Heart right ventricle (tissue), 16 donors: ENCODE results near the gene RFXAP. TPM values are rescaled to one million over a fixed set of nuclear protein-coding genes. Genes with fewer than 3 reads are reported as not detected.
A peak's percentile ranks its signal among the peaks of the same experiment; 100 is the strongest.

Experiments used
- ATAC-seq, 8 donors: fragments of 200-7000 bp; cut with Tn5 transposase; one replicate each; pipeline ENCODE4 v1.9.1; 2020; ENCODE audit warnings: mild to moderate bottlenecking in 8 of 8, moderate library complexity in 8 of 8, moderate number of reproducible peaks in 1 of 8
- DNase-seq, 2 donors: peaks; one replicate each; pipeline ENCODE4 v3.0.0-alpha.2; 2020
- H3K27ac ChIP-seq, 10 donors: fragments of 200-600 bp; sonication (generic) in 2 of 10; one replicate each; pipeline versions ENCODE4 v1.5.0 to v1.8.0; 2020 to 2022; ENCODE audit warnings: mild to moderate bottlenecking in 3 of 10
- H3K27me3 ChIP-seq, 7 donors: fragments of 200-600 bp; one replicate each; pipeline ENCODE4 v1.8.0; 2021 to 2022; ENCODE audit warnings: mild to moderate bottlenecking in 2 of 7
- H3K36me3 ChIP-seq, 9 donors: fragments of 200-600 bp; sonication (generic) in 1 of 9; one replicate each; pipeline versions ENCODE4 v1.5.0 to v1.8.0; 2020 to 2022; ENCODE audit warnings: mild to moderate bottlenecking in 2 of 9
- H3K4me1 ChIP-seq, 9 donors: fragments of 200-600 bp; sonication (generic) in 1 of 9; one replicate each; pipeline versions ENCODE4 v1.5.0 to v1.8.0; 2020 to 2022; ENCODE audit warnings: mild to moderate bottlenecking in 4 of 9
- H3K4me3 ChIP-seq, 10 donors: fragments of 200-600 bp; sonication (generic) in 2 of 10; one replicate each; pipeline versions ENCODE4 v1.5.0 to v1.8.0; 2020 to 2022; ENCODE audit warnings: mild to moderate bottlenecking in 7 of 10, moderate library complexity in 2 of 10
- H3K9me3 ChIP-seq, 11 donors: fragments of 200-600 bp in 10 of 11; sonication (generic) in 2 of 11; one replicate each; pipeline versions ENCODE4 v1.5.0 to v1.8.0; 2013 to 2022; ENCODE audit warnings: mild to moderate bottlenecking in 2 of 11, control low read depth in 1 of 11, moderate library complexity in 1 of 11
- WGBS, 2 donors: extraction: QIAGEN DNeasy Blood & Tissue Kit; methylation state at CpG; one replicate each; pipeline ENCODE4 v1.1.7; 2013; ENCODE audit warnings: inconsistent platforms in 1 of 2; 5-methylcytosine and 5-hydroxymethylcytosine counted together
- intact Hi-C, 10 donors: fragments of 100-400 bp; cut with DNase I; formaldehyde crosslinking; loops; one replicate each; pipeline versions ENCODE4 v1.11.1 to v1.14.2; 2022
- long read RNA-seq, 3 donors: library from polyadenylated mRNA; unstranded; transcript quantifications; one replicate each; pipeline ENCODE4 v2.0.0, GENCODE V29; 2020 to 2021
- polyA plus RNA-seq, 2 donors: library from polyadenylated mRNA; stranded (reverse); fragments of 200-250 nt; gene quantifications; one replicate each; pipeline ENCODE4 v1.2.3, GENCODE V29; 2013
- total RNA-seq, 10 donors: library from RNA; stranded (reverse); fragmentation: NEBNext Ultra II Directional in 3 of 10; extraction: Animal tissue kit (Norgen Biotek cat#: 25700) in 3 of 10; gene quantifications; one replicate each; pipeline versions ENCODE4 v1.2.1 to v1.2.4, GENCODE V29; 2021 to 2023
- TF ChIP-seq, protein P1 (sequence below), 9 donors: fragments of 200-600 bp; sonication (generic) in 2 of 9; IDR thresholded peaks; one replicate each; pipeline versions ENCODE4 v1.5.0 to v1.8.0; 2021 to 2022; ENCODE audit warnings: antibody characterized with exemption in 9 of 9, mild to moderate bottlenecking in 5 of 9, moderate library complexity in 1 of 9
- donor health status: Arrhythmogenic right ventricular cardiomyopathy.
- donor health status: ischemic (EF 13 %, LVEDD 7.1; RV severe dilation, severe dysfunction).
- donor health status: healthy with polysubstance abuse.
- donor health status: DM: no; HTN: yes; CAD: no.
- donor health status: DM: no; HTN: no; CAD: no.
- donor health status: ischemic (EF 25% LVEDD 6.9; RV normal size, moderate dysfunction).
- donor health status: ischemic (EF 25% LVEDD 5.7; RV mildly dilated, moderate dysfunction).
- donor health status: healthy.
- donor health status: DM: yes; HTN: yes; CAD: no.
- donor health status: Ischemic cardiomyopathy.
- donor health status: ischemic (EF 35%, LVEDD 5.7; RV mildly dilated, moderate dysfunction).
- donor health status: nonischemic (EF 11% LVEDD 7.7; RV severe dilation, severe dysfunction).
- donor health status: DM: yes; HTN: yes; CAD: no.
- donor health status: PGD.
- donor health status: ischemic (EF 29% LVEDD 5.4; RV normal size, mild dysfunction).
- donor health status: nonischemic (EF 23%, LVEDD 6.1; RV moderate dilation, normal function).

Gene RFXAP, protein sequence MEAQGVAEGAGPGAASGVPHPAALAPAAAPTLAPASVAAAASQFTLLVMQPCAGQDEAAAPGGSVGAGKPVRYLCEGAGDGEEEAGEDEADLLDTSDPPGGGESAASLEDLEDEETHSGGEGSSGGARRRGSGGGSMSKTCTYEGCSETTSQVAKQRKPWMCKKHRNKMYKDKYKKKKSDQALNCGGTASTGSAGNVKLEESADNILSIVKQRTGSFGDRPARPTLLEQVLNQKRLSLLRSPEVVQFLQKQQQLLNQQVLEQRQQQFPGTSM
- 1 to 10 TPM; 2.6 to 6.9 (median 3.9) TPM for total RNA-seq
- 1 to 10 TPM; 2.0 to 3.4 TPM for polyA plus RNA-seq
- long read RNA-seq, donor 1, transcript RFXAP-201 (3 exons, 2,304 nt): major isoform, 7 of 8 reads
- long read RNA-seq, donor 1, partial matches to known transcripts: 0 of 8 reads
- long read RNA-seq, donor 1, other reads (novel, unspliced or antisense): 1 of 8 reads
- long read RNA-seq, donor 2, partial matches to known transcripts: 0 of 3 reads
- long read RNA-seq, donor 2, other reads (novel, unspliced or antisense): 0 of 3 reads
- long read RNA-seq, donor 3: 0 reads

DNA sequence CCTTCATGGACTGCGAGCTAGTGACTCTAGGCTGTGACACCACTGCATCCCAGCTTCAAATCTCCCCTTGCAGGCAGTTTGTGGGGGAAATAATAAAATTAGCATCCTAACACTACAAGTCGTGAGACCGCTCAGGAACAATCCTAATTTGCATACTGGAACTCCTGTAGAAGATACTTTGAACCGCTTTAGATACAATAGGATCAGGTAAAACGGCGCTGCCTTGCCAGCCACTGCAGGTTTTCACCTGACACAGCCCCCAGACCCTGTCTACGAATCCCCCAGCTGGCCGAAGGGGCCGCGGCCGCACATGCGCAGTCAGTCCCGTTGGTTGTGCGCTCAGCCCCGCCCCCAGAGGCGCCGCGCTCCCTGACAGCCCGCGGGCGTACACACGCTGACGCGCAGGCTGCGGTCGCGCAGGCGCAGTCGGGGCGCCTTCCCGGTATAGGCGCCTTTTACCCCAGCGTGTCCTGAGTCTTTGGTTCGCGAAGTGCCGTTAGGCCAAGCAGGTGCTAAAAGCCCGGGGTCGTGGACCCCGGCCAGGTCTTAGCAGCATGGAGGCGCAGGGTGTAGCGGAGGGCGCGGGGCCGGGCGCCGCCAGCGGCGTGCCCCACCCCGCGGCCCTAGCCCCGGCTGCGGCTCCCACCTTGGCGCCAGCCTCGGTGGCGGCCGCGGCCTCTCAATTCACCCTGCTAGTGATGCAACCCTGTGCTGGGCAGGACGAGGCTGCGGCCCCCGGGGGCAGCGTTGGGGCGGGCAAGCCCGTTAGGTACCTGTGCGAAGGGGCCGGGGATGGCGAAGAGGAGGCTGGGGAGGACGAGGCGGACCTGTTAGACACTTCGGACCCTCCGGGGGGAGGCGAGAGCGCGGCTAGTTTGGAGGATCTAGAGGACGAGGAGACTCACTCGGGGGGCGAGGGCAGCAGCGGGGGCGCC lies at the start of gene RFXAP:
Gene RFXAP (plus strand): TSS at position 419 of the 935 bp plus-strand sequence. CDS start 136 bp downstream, at position 555.
- DNase-seq (peak; percentile 88 to 94), ATAC-seq (peak; percentile 98 to 99 (median 99))
- peak within 1 kb of the TSS in 9 of 10 donors; percentile 45 to 89 (median 78) for H3K27ac ChIP-seq
- 1% methylated on average over 78 of the region's 78 CpGs for WGBS, 2 donors
- peaks cover 0 to 5% (median 0%) of the 10 kb centered on the region in 9 donors for H3K36me3 ChIP-seq
- peak within 1 kb of the TSS; percentile 68 to 97 (median 78) for H3K4me3 ChIP-seq
- intact Hi-C loops: no loop called here
- no peaks in the 10 kb centered on the region for H3K9me3 ChIP-seq
- TF ChIP-seq, protein P1, sequence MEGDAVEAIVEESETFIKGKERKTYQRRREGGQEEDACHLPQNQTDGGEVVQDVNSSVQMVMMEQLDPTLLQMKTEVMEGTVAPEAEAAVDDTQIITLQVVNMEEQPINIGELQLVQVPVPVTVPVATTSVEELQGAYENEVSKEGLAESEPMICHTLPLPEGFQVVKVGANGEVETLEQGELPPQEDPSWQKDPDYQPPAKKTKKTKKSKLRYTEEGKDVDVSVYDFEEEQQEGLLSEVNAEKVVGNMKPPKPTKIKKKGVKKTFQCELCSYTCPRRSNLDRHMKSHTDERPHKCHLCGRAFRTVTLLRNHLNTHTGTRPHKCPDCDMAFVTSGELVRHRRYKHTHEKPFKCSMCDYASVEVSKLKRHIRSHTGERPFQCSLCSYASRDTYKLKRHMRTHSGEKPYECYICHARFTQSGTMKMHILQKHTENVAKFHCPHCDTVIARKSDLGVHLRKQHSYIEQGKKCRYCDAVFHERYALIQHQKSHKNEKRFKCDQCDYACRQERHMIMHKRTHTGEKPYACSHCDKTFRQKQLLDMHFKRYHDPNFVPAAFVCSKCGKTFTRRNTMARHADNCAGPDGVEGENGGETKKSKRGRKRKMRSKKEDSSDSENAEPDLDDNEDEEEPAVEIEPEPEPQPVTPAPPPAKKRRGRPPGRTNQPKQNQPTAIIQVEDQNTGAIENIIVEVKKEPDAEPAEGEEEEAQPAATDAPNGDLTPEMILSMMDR (IDR thresholded peaks at IDR 0.05): peak in 7 of 9 donors; percentile 12 to 46 (median 31)
- peaks cover 0 to 45% (median 27%) of the 10 kb centered on the region in 9 donors for H3K4me1 ChIP-seq
- H3K27me3 ChIP-seq: no peaks in the 10 kb centered on the region

GRCh38 chr13:36769545-36769944 lies 49.5 kb upstream of the RFXAP start:
- Histone ChIP-seq H3K27ac (no peak overlapping the region), H3K36me3 (no peaks in the 10 kb centered on the region), H3K9me3 (peaks cover 0 to 14% (median 4%) of the 10 kb centered on the region in 11 donors), H3K4me1 (no peaks in the 10 kb centered on the region), H3K4me3 (no peak overlapping the region), H3K27me3 (peaks cover 0 to 6% (median 0%) of the 10 kb centered on the region in 7 donors)
- ATAC-seq: no peak
- no peak for DNase-seq
- 80 to 84% methylated on average over 4 of the region's 4 CpGs for WGBS, 2 donors
- intact Hi-C loops: no loop called here
- TF ChIP-seq, protein P1 (IDR thresholded peaks at IDR 0.05): no peak

DNA sequence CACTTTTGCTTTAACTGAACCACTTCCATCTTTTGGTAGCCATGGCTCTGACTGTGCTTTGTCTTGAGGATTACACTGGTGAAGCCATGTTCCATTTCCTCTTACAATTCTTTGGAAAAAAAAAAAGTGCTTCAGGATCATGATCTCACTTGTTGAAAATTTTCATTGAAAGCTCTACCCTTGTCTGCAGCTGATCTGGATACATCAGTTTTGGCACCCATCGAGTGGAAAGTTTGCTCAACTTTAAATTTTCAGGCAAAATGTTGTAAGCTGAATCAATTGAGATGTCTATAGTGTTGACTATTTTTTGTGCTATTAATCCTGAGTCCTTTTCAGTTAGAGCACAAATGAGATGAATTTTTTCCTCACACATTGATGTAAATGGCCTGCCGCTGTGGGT lies 48.3 kb upstream of the RFXAP start:
- WGBS, 2 donors: 76 to 85% methylated on average over 2 of the region's 2 CpGs
- ATAC-seq (no peak), DNase-seq (no peak)
- Histone ChIP-seq H3K27me3 (peaks cover 0 to 6% (median 0%) of the 10 kb centered on the region in 7 donors), H3K27ac (no peak overlapping the region), H3K4me1 (no peaks in the 10 kb centered on the region), H3K4me3 (no peak overlapping the region), H3K9me3 (peaks cover 0 to 13% (median 4%) of the 10 kb centered on the region in 11 donors), H3K36me3 (no peaks in the 10 kb centered on the region)
- TF ChIP-seq, protein P1 (IDR thresholded peaks at IDR 0.05): no peak
- intact Hi-C loops: no loop called here

DNA sequence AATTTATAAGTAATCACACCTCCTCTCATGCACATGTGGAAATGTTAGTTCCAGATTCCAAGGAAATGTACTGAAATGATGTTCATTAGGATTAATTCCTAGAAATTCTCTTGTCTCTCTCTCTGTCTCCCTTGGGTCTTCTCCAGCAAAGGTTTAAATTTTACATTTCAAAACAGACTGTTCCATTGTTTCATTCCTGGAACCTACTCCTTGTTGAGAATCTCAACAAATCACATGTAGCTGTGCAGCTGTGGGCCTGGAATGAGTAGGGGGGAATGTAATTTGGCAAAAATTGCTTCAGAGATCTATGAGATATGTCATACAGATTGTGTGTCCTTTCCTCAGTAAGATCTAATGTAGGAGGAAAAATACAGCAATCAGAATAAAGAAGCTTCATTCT lies 46.2 kb upstream of the RFXAP start:
- Histone ChIP-seq H3K4me3 (no peak overlapping the region), H3K27ac (no peak overlapping the region), H3K4me1 (no peaks in the 10 kb centered on the region), H3K27me3 (peaks cover 0 to 6% (median 0%) of the 10 kb centered on the region in 7 donors), H3K9me3 (no peaks in the 10 kb centered on the region), H3K36me3 (no peaks in the 10 kb centered on the region)
- TF ChIP-seq, protein P1 (IDR thresholded peaks at IDR 0.05): no peak
- DNase-seq (no peak), ATAC-seq (no peak)
- intact Hi-C loops: no loop called here
